ENCODE results near the gene AJM1.

The AJM1 gene

DNA sequence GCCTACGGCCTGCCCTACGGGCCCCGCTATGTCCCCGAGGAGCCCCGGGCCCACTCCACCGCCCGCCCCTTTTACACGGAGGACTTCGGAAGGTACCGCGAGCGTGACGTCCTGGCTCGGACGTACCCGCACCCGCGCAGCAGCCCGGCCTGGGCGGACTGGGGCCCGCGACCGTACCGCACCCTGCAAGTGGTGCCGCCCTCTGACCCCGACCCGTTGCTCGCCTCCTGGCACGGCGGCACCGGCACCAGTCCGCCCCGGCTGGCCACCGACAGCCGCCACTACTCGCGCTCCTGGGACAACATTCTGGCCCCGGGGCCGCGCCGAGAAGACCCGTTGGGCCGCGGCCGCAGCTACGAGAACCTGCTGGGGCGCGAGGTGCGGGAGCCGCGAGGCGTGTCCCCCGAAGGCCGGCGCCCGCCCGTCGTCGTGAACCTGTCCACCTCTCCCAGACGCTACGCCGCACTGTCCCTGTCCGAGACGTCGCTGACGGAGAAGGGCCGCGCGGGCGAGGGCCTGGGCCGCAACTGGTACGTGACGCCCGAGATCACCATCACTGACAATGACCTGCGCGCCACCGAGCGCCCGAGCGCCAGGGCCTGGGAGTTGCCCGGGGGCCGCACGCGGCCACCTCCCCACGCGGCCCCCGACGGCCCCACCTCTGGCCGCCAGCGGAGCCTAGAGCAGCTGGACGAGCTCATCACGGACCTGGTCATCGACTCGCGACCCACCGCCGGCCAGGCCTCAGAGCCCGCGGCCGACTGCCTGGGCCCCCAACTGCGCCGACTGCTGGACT, 3.4 kb downstream of the AJM1 start:
- no peak for DNase-seq (ENCODE audit: low read depth)

GRCh38 chr9:136846376-136847087, 4.3 kb downstream of the AJM1 start:
- no peak for DNase-seq (ENCODE audit: low read depth)

GRCh38 chr9:136847088-136847825, 5.0 kb downstream of the AJM1 start:
- DNase-seq (ENCODE audit: low read depth) = no peak

- peak; percentile 41 for DNase-seq (ENCODE audit: low read depth)
Measured at GRCh38 chr9:136847826-136848392, 5.6 kb downstream of the AJM1 start.

GRCh38 chr9:136848393-136849037, 6.2 kb downstream of the AJM1 start:
- DNase-seq (ENCODE audit: low read depth) = no peak

- peak; percentile 93 for DNase-seq (ENCODE audit: low read depth)
Measured at GRCh38 chr9:136849038-136849959, 7.0 kb downstream of the AJM1 start, which contains the start of gene PHPT1. Gene PHPT1, plus strand, starts transcription at chr9:136849409. Its CDS starts 22 bp downstream, at chr9:136849431.

DNA sequence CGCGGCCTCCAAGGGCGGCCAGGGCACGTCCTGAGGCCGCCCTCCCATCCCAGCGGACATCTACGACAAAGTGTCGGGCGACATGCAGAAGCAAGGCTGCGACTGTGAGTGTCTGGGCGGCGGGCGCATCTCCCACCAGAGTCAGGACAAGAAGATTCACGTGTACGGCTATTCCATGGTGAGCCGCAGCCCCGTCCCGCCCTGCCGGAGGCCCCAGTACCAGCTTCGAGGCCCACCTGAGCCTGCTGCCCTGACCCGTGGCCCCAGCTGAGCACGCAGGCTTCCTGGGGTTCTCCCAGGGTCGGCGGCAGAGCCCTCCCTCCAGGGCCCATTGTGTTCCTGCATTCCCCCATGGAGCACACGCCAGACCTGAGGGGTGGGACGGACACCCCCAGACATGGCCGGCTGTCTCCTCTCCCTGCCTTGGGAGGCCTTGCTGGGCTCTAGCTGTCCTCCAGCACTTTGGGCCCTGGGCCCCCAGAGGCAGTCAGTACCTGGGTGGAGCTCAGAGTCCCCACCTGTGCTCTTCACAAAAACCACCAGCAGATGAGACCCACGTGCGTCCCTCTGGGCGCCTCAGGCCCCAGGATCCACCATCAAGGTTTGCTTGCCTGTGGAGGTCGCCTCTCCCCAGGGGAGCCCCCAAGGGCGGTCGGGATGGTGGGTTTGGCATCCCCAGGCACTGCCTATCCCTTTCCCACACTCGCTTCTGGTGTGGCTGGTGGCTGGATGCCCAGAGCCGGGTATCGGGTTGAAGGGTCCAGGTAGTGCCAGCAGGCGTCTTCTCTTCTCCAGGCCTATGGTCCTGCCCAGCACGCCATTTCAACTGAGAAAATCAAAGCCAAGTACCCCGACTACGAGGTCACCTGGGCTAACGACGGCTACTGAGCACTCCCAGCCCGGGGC, 7.9 kb downstream of the AJM1 start:
- DNase-seq (ENCODE audit: low read depth) = no peak

- no peak for DNase-seq (ENCODE audit: low read depth)
Measured at GRCh38 chr9:136850866-136851775, 8.8 kb downstream of the AJM1 start.

DNA sequence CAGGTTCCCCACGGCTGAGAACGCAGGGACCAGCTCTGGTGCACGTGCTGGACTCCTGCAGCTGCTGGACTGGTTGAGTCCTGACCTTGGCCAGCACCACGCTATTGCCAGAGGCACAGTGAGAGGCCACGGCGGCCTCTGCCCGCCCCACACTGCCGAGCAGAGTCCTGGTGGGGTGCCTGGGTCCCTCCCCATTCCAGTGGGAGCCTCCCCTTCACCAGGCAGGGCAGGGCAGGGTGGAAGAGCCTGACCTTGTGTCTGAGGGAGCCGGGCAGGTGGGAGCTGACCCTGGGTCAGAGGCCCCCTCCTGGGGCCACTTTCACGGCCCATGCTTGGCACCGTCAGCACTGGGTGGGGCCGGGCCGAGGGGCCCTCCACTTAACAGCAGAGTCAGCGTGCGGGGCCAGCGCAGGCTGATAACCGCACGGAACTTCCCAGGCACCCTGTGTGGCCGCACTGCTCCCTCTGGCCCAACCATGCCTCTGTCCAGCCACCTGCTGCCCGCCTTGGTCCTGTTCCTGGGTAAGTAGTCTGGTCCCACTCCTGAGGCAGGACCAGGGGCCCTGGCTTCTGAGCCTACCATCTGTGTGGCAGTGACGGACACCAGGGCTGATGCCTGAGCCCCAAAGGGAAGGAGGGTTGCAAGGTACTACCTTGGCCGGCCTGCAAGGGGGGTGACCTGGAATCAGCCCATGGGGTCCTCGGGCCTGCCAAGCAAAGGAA, 9.8 kb downstream of the AJM1 start, which contains the start of gene MAMDC4:
TSS of gene MAMDC4 (plus strand) at position 406 of the 723 bp plus-strand sequence. CDS start at position 477, 71 bp downstream.
- no peak for DNase-seq (ENCODE audit: low read depth)

DNA sequence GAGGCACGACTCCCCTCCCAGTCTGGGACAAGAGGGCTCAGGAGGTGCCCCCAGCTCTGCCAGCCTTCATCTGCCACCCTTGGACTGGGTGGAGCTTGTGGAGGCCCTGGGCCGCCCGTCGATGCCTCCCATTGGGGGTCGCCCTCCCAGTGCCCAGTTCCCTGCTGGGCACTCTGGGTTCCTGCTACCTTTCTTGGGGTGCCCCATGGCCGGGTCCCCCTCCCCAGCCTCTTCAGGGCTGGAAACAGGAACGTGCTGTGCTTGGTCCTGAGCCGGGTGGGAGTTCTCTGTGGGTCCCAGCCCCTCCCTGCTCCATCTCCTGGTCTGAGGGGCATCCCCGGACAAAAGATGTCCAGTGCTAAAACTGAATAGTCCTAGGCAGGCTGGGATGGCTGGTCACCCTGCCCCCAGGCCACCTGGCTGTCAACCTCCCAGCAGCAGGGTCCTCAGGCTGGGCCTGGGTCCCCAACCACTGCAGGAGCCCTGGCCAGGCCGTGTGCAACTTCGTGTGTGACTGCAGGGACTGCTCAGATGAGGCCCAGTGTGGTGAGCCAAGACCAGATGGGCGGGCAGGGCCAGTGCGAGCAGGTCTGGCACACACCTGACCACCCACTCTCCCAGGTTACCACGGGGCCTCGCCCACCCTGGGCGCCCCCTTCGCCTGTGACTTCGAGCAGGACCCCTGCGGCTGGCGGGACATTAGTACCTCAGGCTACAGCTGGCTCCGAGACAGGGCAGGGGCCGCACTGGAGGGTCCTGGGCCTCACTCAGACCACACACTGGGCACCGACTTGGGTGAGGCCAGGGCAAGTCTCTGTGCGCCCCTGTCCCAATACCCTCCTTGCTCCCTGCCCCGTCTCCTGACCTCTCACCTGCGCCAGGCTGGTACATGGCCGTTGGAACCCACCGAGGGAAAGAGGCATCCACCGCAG, 10.7 kb downstream of the AJM1 start:
- DNase-seq (ENCODE audit: low read depth) = no peak

GRCh38 chr9:136853596-136854112, 11.4 kb downstream of the AJM1 start:
- DNase-seq (ENCODE audit: low read depth) = no peak

DNA sequence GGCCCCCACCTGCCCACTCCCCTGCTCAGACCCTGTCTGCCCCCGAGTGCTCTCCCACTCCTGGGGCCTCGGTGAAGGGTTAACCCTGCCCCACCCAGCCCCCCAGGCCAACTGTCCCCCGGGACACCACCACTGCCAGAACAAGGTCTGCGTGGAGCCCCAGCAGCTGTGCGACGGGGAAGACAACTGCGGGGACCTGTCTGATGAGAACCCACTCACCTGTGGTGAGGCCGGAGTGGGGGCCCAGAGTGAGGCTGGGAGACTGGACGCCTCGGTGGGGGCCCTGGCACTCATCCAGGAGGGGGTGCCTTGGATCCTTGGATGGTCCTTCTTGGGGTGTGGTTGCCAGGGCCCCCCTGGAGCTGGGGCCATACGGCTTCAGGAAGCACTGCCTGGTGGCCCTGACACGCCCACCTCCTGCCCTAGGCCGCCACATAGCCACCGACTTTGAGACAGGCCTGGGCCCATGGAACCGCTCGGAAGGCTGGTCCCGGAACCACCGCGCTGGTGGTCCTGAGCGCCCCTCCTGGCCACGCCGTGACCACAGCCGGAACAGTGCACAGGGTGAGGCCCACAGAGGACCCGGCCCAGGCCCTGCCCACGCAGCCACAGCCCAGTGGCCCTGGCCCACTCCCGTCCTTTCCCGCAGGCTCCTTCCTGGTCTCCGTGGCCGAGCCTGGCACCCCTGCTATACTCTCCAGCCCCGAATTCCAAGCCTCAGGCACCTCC, 12.0 kb downstream of the AJM1 start:
- DNase-seq (ENCODE audit: low read depth) = no peak

- DNase-seq (ENCODE audit: low read depth) = no peak
Measured at GRCh38 chr9:136854842-136855460, 12.7 kb downstream of the AJM1 start.

DNA sequence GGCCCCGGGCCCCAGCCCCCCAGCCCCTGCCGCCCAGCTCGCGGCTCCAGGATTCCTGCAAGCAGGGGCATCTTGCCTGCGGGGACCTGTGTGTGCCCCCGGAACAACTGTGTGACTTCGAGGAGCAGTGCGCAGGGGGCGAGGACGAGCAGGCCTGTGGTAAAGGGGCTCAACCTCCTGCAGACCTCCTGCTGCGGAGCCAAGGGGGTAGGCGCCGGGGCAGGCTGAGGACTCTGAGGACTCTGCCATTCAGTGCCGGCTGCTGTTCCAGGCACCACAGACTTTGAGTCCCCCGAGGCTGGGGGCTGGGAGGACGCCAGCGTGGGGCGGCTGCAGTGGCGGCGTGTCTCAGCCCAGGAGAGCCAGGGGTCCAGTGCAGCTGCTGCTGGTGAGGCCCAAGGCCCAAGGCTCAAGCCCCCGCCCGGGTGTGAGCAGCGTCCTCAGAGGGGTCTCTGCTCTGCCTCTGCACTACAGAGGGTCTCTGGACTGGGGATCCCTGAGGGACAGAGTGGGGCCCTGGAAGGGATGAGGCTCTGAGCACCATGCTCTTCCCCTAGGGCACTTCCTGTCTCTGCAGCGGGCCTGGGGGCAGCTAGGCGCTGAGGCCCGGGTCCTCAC, 13.3 kb downstream of the AJM1 start:
- no peak for DNase-seq (ENCODE audit: low read depth)

DNA sequence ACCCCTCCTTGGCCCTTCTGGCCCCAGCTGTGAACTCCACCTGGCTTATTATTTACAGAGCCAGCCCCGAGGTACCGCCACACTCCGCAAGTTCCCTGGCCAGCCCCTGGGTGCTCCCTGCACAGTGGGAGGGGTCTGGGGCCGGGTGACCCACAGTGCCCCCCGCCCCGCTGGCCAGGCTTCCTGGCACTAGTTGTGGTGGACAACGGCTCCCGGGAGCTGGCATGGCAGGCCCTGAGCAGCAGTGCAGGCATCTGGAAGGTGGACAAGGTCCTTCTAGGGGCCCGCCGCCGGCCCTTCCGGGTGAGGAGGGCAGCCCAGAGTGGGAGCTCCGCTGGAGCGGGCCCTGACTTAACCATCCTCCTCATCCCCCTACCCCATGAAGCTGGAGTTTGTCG, 13.8 kb downstream of the AJM1 start:
- no peak for DNase-seq (ENCODE audit: low read depth)
